C4-2B (cell line): ENCODE data around the gene DNAJC1.

Source experiments
- CTCF ChIP-seq: fragments of 450-650 bp; conservative IDR thresholded peaks from 2 replicates; pipeline ENCODE4 v1.5.1; 2017; ENCODE audit warnings: mild to moderate bottlenecking
- ZFX ChIP-seq: fragments of 450-650 bp; IDR thresholded peaks from 2 replicates; pipeline ENCODE4 v1.6.1; 2017

GRCh38 chr10:21759232-21759631, 244.3 kb downstream of the DNAJC1 start:
- TF ChIP-seq CTCF (no peak), ZFX (no peak)
